ENCODE measurements around the gene PI4KB.

PI4KB gene

DNA sequence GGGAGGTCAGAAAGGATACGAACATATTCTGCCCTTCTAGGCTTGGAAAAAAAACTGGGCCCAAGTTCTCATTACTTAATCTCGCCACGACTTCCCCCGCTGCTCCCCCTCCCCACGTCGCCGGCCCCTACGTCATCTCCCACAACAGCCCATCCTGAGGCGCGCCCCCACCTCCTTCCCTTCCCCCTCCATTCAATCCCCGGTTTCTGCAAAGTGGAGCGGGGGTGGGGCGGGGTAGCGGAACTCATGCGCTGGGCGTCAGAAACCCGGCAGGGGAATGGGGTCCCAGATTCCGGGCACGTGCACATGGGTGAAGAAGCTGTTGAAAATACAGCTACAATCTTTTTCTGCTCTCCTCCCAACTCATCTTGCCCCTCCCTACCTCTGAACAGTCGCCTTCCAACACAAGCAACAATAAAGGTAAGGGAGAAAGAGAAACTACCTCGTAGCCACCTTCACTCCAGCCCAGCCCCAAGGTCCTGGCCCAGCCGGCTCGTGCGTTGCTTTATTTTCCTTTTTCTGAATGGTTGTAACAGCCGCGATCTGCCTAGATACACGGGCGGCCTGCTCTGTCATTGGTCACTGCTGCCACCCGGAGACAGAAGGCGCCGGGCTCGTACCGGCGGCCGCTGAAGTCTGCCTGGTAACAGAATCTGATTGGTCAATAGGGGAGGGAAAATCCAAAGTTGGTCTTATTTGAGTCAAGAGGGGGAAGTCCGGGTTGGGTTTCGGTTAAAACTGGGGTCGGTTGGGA is 19.7 kb upstream of the PI4KB start, which contains the start of gene RFX5:
Gene RFX5 (minus strand): TSS at position 484 of the 754 bp plus-strand sequence. CDS start 932 bp downstream, outside the sequence.
- in situ Hi-C loops (cut with MboI; ENCODE audit: low sequenced_read_pairs), result no loop called here

DNA sequence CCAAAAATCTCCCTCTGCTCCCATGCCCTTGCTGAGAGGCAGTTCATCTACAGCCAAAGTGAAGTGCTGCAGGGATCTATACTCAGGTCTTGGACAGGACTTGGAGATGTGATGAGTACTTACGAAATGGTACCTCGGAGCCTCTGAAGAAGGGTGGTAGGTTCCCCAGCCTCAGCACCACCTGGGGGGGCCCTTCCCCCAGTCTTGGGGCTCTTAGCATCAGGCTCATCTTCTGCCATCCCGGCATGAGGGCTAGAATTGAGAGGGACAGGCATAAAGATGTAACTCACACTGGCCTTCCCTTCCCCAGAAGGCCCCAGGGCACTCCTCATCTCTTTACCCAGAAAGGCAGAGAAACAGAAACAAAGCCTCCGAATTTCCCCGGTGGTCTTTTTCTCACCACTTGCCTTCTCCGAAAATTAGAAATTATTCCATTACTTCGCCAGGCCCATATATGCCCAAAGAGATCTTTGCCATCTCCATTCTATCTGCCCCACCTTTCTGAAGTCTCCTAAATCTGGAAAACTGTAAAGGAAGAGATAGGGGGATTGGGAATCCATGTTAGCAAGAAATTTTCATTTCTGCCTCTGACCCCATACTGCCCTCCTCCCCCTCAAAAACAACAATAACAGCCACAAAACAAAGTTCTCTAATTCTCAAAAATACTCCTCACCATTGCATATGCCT is 19.0 kb upstream of the PI4KB start:
- in situ Hi-C loops (cut with MboI; ENCODE audit: low sequenced_read_pairs), result no loop called here

DNA sequence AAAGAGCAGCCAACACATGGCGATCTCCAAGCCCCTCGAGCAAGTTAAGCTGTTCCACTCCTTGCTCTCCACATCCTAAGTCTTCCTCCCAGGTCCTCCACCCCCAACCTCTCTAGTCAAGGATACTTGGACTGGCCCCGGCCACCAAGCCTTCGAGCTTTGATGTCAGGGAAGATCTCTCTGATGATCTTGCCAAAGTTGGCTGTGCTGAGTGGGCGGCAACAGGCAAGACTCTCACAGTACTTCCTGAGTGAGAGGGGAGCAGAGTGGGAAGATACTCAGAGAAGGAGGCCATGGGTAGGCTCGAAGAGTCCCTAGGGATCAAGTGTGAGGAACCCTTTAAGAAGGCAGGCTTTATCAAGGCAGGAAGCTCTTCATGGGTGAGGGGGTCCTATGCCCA is 17.1 kb upstream of the PI4KB start:
- in situ Hi-C loops (cut with MboI; ENCODE audit: low sequenced_read_pairs), result no loop called here

DNA sequence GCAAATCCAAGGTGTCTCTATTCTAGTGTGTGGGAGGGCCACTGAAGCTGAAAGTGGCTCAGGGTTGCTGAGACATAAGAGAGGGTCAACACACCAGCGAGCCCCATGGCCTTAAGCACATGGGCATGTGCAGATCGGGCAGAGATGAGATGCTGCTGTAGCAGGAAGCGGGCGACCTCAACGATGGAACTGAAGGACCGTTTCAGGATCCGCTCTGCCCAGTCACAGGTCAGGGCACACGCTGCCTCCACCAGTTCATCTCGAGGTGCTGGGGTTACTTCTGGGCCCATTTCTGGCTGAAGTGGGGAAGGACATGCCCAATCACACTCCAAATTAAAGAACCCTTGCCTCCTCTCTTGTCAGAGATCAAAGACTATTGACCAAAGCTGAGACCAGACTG is 16.4 kb upstream of the PI4KB start:
- in situ Hi-C loops (cut with MboI; ENCODE audit: low sequenced_read_pairs), result no loop called here

DNA sequence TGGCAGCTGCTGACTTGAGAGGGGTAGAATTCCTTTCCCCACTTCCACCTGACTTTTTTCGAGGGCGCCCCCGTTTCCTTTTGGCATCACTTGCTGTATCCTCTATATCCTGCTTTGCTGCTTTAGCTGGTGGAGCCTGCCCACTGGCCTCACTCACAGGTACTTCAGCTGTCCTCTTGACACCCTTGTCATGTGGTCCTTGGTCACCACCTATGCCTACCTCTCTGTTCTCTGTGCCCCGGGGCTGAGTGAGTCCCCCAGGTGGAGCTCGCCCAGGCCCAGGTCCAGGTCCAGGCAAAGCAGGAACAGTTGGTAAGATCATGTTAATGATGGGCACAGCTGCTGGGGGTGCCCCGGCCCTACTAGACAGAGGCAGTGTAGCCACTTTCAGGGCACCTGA is 15.4 kb upstream of the PI4KB start:
- in situ Hi-C loops (cut with MboI; ENCODE audit: low sequenced_read_pairs), result no loop called here

DNA sequence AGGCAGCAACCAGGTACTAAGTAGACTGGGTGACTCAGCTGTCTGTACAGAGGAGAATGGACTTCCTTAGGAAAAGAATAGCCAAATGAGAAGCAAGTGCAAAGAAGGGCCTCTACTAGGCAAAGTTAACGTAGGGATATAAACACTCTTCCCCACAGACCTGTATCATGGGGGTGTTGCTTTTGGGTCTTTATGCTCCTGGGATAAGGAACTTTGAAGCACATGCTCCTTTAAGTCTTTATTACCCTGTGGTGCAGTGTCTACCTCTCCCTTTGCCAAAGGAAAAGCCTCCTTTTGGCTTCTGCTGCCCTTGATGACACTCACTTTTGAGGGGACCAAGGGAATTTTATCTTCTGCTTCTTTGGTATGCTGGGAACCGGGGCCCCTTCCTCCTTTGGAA is 14.8 kb upstream of the PI4KB start:
- in situ Hi-C loops (cut with MboI; ENCODE audit: low sequenced_read_pairs), result no loop called here

DNA sequence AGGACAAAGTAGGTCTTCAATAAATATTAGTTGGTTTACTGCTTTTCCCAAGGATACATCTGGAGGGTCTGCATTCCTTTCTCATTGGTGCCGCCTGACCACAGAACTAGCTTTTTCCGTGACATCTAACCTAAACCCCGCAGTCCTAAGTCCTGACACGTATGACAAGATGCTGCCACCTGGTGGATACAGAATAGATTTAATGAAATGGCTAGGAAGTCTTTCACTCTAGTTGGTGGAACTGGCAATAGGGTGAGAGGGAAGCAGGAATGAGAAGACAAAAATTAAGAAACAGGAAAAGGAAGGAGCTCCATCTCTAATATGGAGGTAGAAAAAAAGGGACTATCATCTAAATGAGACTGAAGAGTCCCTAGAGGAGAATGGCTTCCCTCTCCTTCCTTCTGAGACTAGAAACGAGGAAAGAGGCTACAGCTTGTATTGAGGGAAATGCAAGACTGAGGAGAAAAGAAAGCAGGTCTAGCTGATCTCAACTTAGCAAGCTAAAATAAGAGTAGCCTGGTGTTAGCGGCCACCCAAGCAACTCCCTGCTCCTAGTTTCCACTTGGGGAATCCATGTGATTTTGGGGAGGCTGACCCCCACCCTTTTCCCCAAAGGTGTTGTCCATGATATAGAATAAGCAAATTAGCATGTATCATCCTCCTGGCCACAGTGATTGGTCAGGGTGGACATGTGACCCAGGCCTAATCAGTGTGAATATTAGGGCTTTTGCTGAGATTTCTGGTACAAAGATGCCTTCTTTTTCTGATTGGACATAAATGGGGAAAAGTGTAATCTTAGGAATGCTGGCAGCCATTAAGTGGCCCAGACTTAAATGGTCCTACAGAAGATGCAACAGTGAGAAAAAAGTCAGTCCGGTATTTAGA is 13.9 kb upstream of the PI4KB start:
- in situ Hi-C loops (cut with MboI; ENCODE audit: low sequenced_read_pairs), result no loop called here

DNA sequence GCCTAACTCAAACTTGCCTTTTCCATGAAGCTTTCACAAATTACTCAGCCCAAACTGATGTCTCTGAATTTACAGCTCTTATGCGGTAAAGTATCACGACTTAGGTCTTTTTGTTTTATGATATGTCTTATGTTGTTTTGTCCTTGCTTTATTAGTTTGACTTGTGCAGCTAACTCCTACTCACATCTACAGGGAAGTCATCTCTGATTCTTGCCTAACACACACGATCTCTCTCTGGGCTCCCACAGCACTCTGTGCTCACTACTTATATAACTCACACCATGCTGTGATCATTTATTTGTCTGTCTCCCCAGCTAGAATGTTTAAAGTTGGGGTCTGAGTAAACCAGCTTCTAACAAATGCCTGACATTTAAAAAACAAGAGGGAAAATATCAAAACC is 9.3 kb upstream of the PI4KB start:
- in situ Hi-C loops (cut with MboI; ENCODE audit: low sequenced_read_pairs), result no loop called here

DNA sequence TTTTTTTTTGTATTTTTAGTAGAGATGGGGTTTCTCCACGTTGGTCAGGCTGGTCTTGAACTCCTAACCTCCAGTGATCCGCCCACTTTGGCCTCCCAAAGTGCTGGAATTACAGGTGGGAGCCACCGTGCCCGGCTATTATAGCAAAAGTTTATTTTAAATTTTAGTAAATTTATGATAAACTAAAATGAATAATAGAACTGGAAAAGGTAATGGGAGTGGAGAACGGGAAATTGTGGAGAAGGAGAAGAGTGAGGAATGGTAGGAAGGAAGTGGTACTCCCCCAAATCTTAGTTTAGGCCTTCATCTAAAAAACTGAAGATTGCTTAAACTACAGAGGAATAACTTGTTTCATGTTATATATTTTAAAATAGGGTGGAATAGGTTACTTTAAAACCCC is 7.6 kb upstream of the PI4KB start:
- in situ Hi-C loops (cut with MboI; ENCODE audit: low sequenced_read_pairs), result no loop called here

DNA sequence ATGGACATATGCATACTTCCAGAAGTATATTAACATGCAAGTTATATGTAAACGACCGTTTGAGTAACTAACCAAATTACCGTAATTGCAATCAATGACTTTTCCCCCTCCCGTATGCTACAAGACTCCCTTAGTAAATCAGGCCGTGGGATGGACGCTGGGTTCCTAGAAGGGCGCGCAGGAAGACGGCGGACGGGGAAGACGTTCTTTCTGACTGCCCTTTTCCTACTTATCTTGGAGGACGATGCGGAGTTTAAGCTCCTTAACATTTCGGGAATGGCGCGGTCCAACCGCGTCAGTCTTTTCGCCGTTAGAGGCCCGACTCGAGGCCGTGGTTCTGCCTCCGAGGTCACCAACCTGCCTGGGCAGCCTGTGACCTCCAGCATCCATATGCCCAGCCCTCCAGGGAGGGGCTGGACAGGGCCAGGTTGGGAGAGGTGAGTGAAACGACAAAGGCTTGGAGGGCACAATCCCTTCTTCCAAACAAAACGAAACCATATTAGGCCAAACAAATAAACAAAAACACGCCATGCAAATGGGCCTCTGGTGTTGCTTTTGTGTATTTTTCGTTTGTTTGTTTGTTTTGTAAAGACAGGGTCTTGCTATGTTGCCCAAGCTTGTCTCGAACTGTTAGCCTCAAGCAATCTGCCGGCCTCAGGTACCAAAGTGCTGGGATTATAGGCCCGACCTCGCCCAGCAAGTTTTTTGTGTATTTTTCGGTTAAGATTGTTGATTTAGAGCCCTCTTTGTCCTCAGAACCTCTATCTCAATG is 873 bp upstream of the PI4KB start:
- in situ Hi-C loops (cut with MboI; ENCODE audit: low sequenced_read_pairs), result no loop called here

DNA sequence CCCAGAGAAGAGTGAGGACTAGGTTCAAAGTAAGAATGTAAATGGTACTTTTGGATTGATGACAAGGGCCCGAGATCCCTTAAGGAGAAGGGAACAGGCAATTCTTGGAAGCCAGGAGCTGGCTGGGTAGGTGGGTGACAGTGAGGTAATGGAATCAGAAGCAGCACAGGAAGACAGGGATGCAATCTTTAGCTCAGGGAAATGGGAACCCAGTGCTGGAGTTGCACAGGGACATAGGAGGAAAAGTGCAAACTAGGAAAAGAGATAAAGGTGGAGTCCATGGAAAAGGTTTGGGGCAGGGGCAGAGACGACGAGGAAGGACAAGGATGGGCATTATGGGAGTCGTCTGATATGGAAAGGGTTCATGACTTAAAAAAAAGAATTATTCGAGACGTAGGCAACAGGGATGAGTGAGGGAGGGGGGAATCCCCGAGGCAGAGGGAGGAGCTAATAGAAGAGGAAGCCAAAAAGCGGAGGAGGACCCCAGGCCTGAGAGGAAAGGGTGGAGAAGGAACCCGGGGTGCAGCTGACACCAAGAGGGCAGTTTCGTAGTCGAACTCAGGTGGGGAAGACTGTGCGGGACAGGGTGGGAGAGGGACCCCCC is 495 bp downstream of the PI4KB start:
- in situ Hi-C loops (cut with MboI; ENCODE audit: low sequenced_read_pairs), result no loop called here

DNA sequence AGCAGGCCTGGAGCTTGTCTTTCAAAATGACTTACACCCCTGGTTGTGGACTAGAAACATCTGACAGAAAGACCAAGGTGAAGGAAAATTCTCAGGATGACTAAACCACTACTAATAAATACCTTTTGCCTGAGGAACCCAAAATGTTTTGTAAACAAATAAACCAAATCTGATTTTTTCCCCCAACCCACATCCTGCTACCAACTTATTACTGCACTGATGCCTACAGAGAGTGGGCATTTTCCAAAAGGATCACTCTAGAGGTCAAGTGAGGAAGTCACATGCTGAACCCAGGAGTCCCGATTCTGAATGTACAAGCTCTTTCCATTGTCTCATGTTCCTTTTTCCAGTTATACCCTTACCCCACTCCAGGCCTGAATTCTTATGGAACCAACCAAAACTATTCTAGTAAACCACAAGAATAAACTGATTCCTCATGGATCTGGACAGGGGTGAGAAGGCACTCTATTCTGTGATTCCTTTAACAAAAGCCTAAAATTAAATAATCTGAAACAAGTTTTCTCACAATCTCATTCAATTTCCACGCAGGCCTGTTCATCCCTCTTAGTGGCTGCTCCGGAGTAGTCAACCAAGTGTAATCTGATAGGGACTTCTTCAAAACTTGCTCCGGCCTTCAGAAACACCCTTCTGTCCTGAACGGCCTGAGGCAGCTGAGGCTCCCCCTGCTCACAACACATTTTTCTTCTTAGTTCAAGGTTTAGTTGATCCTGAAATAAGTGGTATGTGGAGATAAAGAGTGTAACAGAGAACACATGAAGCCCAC is 1.4 kb downstream of the PI4KB start:
- in situ Hi-C loops (cut with MboI; ENCODE audit: low sequenced_read_pairs), result no loop called here

DNA sequence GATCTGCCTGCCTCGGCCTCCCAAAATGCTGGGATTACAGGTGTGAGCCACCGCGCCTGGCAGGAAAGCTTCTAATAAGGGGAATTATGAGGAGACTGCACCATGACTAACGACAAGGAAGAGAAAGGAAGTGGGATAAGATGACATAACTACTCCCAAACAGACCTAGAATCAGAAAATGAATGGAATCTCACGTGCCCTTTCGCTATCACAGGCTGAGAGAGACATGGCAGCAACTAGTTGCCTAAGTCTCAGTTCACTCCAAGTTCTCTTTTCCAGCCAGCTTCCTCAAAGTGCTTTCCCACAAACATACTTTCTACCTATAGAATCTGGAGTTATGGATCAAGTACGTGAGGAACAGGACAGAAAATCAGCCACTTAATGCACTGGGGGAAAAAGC is 2.0 kb downstream of the PI4KB start:
- in situ Hi-C loops (cut with MboI; ENCODE audit: low sequenced_read_pairs), result no loop called here

DNA sequence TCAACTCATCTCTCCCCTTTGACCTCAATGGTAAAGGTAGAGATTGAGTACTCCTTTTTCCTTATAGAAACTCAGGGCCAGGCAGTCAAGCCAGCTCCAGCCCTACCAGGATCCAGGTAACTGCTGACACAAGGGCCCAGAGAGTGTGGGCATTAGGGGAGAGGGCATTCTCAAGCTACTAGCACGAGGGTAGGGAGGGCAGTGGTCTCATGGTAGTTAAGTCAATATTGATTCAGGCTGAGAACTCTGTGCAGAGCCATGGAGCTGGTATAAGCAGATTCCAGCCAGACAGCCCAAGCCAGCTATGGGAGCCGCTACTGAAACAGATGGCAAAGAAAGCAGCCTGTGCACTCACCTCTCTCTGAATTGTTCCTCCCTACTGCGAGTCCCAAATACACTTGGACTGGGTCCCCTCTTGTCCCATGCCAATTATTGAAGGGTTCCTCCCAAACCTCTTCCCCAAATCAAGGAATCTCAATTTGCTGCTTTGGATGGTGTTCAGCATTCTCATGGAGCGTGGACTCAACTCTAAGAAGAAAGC is 2.8 kb downstream of the PI4KB start:
- in situ Hi-C loops (cut with MboI; ENCODE audit: low sequenced_read_pairs), result no loop called here

DNA sequence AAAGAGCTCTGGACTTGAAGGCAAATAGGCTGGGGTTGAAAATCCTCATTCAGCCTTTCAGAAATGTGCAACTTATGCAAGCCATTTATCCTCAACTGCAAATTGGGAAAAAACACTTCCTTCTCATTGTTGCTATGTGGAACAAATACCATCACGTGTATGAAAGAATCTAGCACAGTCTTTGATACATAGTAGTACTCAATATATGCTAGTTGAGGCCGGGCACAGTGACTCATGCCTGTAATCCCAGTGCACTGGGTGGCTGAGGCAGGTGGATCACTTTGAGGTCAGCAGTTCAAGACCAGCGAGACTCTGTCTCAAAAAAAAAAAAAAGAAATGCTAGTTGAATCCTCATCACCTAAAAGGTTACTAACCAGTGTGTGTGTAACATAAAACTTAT is 8.2 kb downstream of the PI4KB start:
- in situ Hi-C loops (cut with MboI; ENCODE audit: low sequenced_read_pairs), result no loop called here

DNA sequence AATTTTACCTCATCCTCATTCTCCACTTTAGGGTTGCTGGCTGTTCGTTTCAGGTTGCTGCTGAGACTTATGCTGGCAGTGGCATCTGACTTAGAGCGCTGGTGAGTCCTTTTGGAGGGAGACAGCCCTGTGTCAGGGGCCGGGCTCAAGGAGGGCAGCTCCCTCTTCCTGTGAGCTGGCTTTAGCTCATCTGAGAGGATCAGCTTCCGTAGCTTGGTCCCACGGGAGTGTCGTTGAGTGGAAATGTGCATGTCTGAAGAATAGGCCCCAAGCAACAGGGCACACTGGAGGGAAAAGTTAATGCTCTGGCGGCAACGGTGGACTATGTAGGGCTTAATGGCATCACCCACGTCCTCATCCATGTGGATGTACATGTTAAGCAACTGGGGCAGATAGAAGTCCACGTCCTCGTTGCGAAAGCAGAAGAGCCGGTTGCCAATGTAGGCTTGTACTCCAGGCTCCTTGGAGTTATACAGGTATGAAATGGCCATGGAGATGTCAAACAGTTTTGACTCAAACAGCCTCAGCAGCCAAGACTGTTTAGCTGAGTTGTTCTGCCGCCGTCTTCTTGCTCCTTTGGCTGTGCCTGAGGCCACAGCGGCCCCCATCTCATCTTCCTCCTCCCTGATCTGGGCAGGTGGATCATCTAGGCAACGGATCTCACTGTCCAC is 11.5 kb downstream of the PI4KB start:
- in situ Hi-C loops (cut with MboI; ENCODE audit: low sequenced_read_pairs), result no loop called here

DNA sequence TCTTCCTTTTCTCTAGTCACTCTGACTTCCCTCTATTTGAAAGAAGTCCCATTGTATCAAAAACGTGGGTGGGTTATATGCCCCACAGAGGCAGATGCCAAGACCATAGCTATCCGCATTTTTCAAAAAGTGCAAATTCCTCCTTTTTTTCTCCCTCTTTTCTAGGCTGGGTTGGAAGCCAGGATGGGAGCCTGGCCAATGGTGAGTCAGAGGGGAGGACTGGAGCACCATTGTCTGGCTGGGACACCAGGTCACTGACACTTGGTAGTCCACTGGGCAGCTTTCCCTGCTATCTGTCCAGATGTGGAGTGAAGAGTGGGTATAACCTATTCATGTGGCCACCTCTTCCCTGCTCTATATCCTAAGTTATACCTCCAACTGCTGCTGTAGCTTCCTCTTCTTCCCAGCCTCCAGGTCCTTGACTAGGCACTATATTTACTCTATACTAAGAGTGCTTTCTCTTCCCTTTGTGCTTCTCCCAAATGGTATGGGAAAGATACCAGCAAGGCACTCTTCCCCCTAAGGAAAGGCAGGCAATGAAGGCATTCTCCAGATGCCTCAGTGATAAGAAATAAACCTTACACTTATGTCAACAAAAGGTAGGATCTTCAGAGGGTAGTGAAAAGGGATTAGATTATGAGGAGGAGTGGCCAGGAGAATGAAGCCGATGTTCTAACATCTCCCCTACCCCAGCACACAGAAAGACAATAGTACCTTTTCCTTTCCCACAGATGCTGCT is 12.9 kb downstream of the PI4KB start:
- in situ Hi-C loops (cut with MboI; ENCODE audit: low sequenced_read_pairs), result no loop called here

DNA sequence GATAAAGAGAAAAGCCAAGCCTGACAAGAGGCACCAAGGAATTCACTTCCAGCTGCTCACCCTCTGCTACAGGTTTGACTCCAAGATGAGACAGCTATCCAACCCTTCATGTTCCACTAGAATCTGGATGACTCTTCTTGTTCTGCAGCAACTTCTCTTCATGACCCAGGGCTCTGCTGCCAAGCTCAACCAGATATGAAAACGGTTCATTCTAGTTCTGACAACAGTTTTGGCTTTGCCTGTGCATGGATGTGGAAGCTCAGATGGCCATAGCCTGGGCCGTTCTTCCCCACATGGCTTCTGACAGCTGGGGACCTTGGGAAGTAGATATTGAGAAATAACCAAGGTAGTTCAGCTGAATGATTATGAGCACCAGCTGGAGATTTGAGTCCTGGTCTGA is 13.7 kb downstream of the PI4KB start:
- in situ Hi-C loops (cut with MboI; ENCODE audit: low sequenced_read_pairs), result no loop called here

All from hTERT RPE-1 (cell line).